Raji (cell line): Measurements from ENCODE around the gene GSK3B.

Source experiments
- POLR2A ChIP-seq: IDR thresholded peaks from 2 replicates; pipeline ENCODE4 v1.6.1; 2011; ENCODE audit warnings: low read depth, low read length, control low read depth; ENCODE audit not compliant: insufficient read depth

The GSK3B gene

GRCh38 chr3:119859728-119860127 lies 234.5 kb downstream of the GSK3B start:
- no peak for TF ChIP-seq POLR2A

GRCh38 chr3:119858957-119859356 lies 235.3 kb downstream of the GSK3B start:
- no peak for TF ChIP-seq POLR2A

GRCh38 chr3:119856695-119857094 lies 237.6 kb downstream of the GSK3B start:
- no peak for TF ChIP-seq POLR2A

- no peak for TF ChIP-seq POLR2A
These were observed 245.1 kb downstream of the GSK3B start for GRCh38 chr3:119849126-119849525.

GRCh38 chr3:119841808-119842471 lies 252.3 kb downstream of the GSK3B start:
- no peak for TF ChIP-seq POLR2A

GRCh38 chr3:119835556-119835955 lies 258.7 kb downstream of the GSK3B start:
- TF ChIP-seq POLR2A, result no peak

GRCh38 chr3:119834754-119835370 lies 259.4 kb downstream of the GSK3B start:
- no peak for TF ChIP-seq POLR2A

- TF ChIP-seq POLR2A, result no peak
These were observed 262.3 kb downstream of the GSK3B start for GRCh38 chr3:119831941-119832371.

GRCh38 chr3:119831022-119831421 lies 263.2 kb downstream of the GSK3B start:
- TF ChIP-seq POLR2A, result no peak

GRCh38 chr3:119829420-119829819 lies 264.8 kb downstream of the GSK3B start:
- TF ChIP-seq POLR2A, result no peak

- TF ChIP-seq POLR2A, result no peak
These were observed 267.3 kb downstream of the GSK3B start for GRCh38 chr3:119826711-119827608.

- TF ChIP-seq POLR2A, result no peak
These were observed 268.4 kb downstream of the GSK3B start for GRCh38 chr3:119825820-119826219.

- TF ChIP-seq POLR2A, result no peak
These were observed 274.4 kb downstream of the GSK3B start for GRCh38 chr3:119819806-119820205.

- TF ChIP-seq POLR2A, result no peak
These were observed 275.3 kb downstream of the GSK3B start for GRCh38 chr3:119818937-119819336.

GRCh38 chr3:119817583-119818363 lies 276.5 kb downstream of the GSK3B start:
- no peak for TF ChIP-seq POLR2A
